ENCODE measurements around the gene SNAP47. TPM values are rescaled to one million over a fixed set of nuclear protein-coding genes. Genes with fewer than 3 reads are reported as not detected.

The SNAP47 gene
- total and polyA plus RNA-seq, 2 experiments from 2014 or later, result 42.6 to 49.6 TPM

GRCh38 chr1:227780101-227781044, 45.1 kb downstream of the SNAP47 start:
- Histone ChIP-seq H3K79me2 (no peaks in the 10 kb centered on the region), H3K4me3 (no peak overlapping the region), H3K9me3 (ENCODE audit: low read depth) (no peaks in the 10 kb centered on the region), H3K27me3 (no peaks in the 10 kb centered on the region), H4K20me1 (ENCODE audit: insufficient read depth, poor library complexity, severe bottlenecking) (no peaks in the 10 kb centered on the region), H3K9me2 (replicated peaks; ENCODE audit: insufficient read depth) (no peaks in the 10 kb centered on the region), H3K4me1 (ENCODE audit: insufficient read depth) (no peaks in the 10 kb centered on the region), H3K36me3 (replicated peaks; ENCODE audit: insufficient read depth, low read depth) (no peaks in the 10 kb centered on the region), H2AFZ (no peak overlapping the region), H3K4me2 (no peak overlapping the region), H3K27ac (no peak overlapping the region)
- no peak for TF ChIP-seq EZH2 (IDR thresholded peaks at IDR 0.05; ENCODE audit: borderline replicate concordance)
- TF ChIP-seq EZH2phosphoT487 (IDR thresholded peaks at IDR 0.05; ENCODE audit: low read depth, severe bottlenecking, unreplicated experiment), result no peak
- TF ChIP-seq, protein P1, sequence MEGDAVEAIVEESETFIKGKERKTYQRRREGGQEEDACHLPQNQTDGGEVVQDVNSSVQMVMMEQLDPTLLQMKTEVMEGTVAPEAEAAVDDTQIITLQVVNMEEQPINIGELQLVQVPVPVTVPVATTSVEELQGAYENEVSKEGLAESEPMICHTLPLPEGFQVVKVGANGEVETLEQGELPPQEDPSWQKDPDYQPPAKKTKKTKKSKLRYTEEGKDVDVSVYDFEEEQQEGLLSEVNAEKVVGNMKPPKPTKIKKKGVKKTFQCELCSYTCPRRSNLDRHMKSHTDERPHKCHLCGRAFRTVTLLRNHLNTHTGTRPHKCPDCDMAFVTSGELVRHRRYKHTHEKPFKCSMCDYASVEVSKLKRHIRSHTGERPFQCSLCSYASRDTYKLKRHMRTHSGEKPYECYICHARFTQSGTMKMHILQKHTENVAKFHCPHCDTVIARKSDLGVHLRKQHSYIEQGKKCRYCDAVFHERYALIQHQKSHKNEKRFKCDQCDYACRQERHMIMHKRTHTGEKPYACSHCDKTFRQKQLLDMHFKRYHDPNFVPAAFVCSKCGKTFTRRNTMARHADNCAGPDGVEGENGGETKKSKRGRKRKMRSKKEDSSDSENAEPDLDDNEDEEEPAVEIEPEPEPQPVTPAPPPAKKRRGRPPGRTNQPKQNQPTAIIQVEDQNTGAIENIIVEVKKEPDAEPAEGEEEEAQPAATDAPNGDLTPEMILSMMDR (IDR thresholded peaks at IDR 0.05; ENCODE audit: poor library complexity), result no peak
- 91% methylated on average over 23 of the region's 23 CpGs for WGBS (ENCODE audit: low lambda C conversion rate, missing lambda C conversion rate)
- DNase-seq (ENCODE audit: low spot score), result no peak

DNA sequence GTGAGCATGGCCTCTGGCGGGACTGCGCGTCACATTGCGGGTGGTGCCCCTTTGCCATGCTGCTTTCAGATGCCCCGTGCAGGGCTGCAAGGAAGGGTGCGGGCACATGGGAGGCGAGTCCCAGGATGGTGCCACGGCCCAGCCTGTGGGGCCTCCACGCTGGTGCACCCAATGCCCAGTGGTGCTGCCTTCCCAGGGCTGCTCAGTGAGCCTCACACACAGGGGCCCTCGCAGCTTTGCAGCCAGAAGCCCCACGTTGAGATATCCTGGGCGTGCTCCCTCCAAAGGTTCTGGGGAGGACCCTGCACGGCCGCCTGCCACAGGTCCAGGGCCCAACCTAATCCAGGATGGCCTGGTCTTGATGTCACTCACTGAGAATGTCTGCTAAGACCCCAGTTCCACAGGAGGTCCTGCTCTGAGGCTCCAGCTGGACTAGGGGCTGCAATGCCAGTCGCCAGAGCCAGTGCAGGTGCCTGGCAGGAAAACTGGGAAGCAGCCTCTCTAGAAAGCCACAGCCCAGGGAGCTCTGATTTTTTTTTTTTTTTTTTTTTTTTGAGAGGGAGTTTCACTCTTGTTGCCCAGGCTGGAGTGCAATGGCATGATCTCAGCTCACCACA, 46.2 kb downstream of the SNAP47 start:
- DNase-seq (ENCODE audit: low spot score), result no peak
- no peaks in the 10 kb centered on the region for H4K20me1 ChIP-seq (ENCODE audit: insufficient read depth, poor library complexity, severe bottlenecking)

GRCh38 chr1:227782226-227782625, 47.0 kb downstream of the SNAP47 start:
- WGBS (ENCODE audit: low lambda C conversion rate, missing lambda C conversion rate), result 88% methylated on average over 4 of the region's 4 CpGs
- no peak for DNase-seq (ENCODE audit: low spot score)

More for the DNA sequence above, 46.2 kb downstream of the SNAP47 start:
- no peak overlapping the region for H2AFZ ChIP-seq
- H3K9me2 ChIP-seq (replicated peaks; ENCODE audit: insufficient read depth), result no peaks in the 10 kb centered on the region
- no peak overlapping the region for H3K4me3 ChIP-seq
- no peak overlapping the region for H3K4me2 ChIP-seq
- 98% methylated on average over 15 of the region's 15 CpGs for WGBS (ENCODE audit: low lambda C conversion rate, missing lambda C conversion rate)
- H3K9me3 ChIP-seq (ENCODE audit: low read depth), result no peaks in the 10 kb centered on the region
- no peaks in the 10 kb centered on the region for H3K36me3 ChIP-seq (replicated peaks; ENCODE audit: insufficient read depth, low read depth)
- peaks cover 4% of the 10 kb centered on the region for H3K27me3 ChIP-seq
- no peaks in the 10 kb centered on the region for H3K4me1 ChIP-seq (ENCODE audit: insufficient read depth)
- H3K79me2 ChIP-seq, result no peaks in the 10 kb centered on the region
- no peak overlapping the region for H3K27ac ChIP-seq
- TF ChIP-seq EZH2 (IDR thresholded peaks at IDR 0.05; ENCODE audit: borderline replicate concordance) (no peak), EZH2phosphoT487 (IDR thresholded peaks at IDR 0.05; ENCODE audit: low read depth, severe bottlenecking, unreplicated experiment) (no peak)
- TF ChIP-seq, protein P1 (IDR thresholded peaks at IDR 0.05; ENCODE audit: poor library complexity), result no peak

More at GRCh38 chr1:227782226-227782625, 47.0 kb downstream of the SNAP47 start:
- no peaks in the 10 kb centered on the region for H3K9me3 ChIP-seq (ENCODE audit: low read depth)
- no peaks in the 10 kb centered on the region for H3K79me2 ChIP-seq
- no peak overlapping the region for H3K4me3 ChIP-seq
- H3K9me2 ChIP-seq (replicated peaks; ENCODE audit: insufficient read depth), result no peaks in the 10 kb centered on the region
- no peak for TF ChIP-seq EZH2 (IDR thresholded peaks at IDR 0.05; ENCODE audit: borderline replicate concordance)
- no peak for TF ChIP-seq EZH2phosphoT487 (IDR thresholded peaks at IDR 0.05; ENCODE audit: low read depth, severe bottlenecking, unreplicated experiment)
- TF ChIP-seq, protein P1 (IDR thresholded peaks at IDR 0.05; ENCODE audit: poor library complexity), result no peak
- no peak overlapping the region for H2AFZ ChIP-seq
- H3K4me2 ChIP-seq, result no peak overlapping the region
- H3K27ac ChIP-seq, result no peak overlapping the region
- H3K36me3 ChIP-seq (replicated peaks; ENCODE audit: insufficient read depth, low read depth), result no peaks in the 10 kb centered on the region
- peaks cover 2% of the 10 kb centered on the region for H3K4me1 ChIP-seq (ENCODE audit: insufficient read depth)
- peaks cover 4% of the 10 kb centered on the region for H3K27me3 ChIP-seq
- H4K20me1 ChIP-seq (ENCODE audit: insufficient read depth, poor library complexity, severe bottlenecking), result no peaks in the 10 kb centered on the region

Data from hepatocyte (in vitro differentiated cells).